Urothelium cell line (cell line): Measurements from ENCODE around the gene SQSTM1.

Experiments used
- DNase-seq: peaks from one replicate; pipeline ENCODE4 v3.0.0; 2011; ENCODE audit warnings: low spot score, mixed read lengths
- FAIRE-seq: peaks from 2 replicates; lab custom pipeline; 2011; peaks lifted over from hg19 to GRCh38; lab: Jason Lieb, UNC

The SQSTM1 gene

DNA sequence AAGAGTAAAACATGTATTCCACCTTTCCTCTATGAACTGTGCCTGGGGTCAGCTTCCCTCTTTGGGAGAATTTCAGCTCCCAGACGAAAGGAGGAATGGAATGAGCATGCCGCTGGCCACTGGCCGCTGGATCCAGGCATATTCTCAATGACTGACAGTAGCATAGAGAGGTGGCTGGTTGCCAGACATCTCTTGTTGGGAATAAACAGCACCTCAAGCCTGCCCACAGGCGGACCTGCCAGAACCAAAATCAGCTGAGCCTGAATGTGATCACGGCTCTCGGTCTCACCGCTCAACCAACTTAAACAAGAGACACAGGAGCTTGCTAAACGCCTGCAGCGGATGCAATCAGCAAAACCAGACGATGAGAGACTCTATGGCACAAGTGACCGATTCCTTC, 66.4 kb downstream of the SQSTM1 start:
- no peak for DNase-seq
- no peak for FAIRE-seq
